Measurements from ENCODE around the gene CHST3. TPM values are rescaled to one million over a fixed set of nuclear protein-coding genes. Genes with fewer than 3 reads are reported as not detected.

The CHST3 gene
- total RNA-seq, 1 donor from 2014 or later = not detected

GRCh38 chr10:72061491-72061890, 97.3 kb downstream of the CHST3 start:
- intact Hi-C loops (cut with micrococcal nuclease) = no loop called here
- no peak for DNase-seq
- TF ChIP-seq CTCF (IDR thresholded peaks at IDR 0.05) = no peak
- no peaks in the 10 kb centered on the region for H3K27me3 Mint-ChIP-seq
- CTCF ChIA-PET = interaction anchor here (0.7 to 4.9 kb wide), 2 partner anchors 11 to 13 kb away, joined by 3 to 42 read pairs; no protein-coding TSS in a partner anchor
- H3K9me3 Mint-ChIP-seq = no peaks in the 10 kb centered on the region
- H3K4me3 Mint-ChIP-seq = no peak overlapping the region
- H3K27ac Mint-ChIP-seq = peak overlapping the region; percentile 35
- H3K36me3 Mint-ChIP-seq (ENCODE audit: low read depth) = peaks cover 34% of the 10 kb centered on the region
- no peak for ATAC-seq (ENCODE audit: low read depth)
- POLR2A ChIA-PET = interaction anchor here (1.0 kb wide), 1 partner anchor 13 kb away, joined by 3 read pairs; no protein-coding TSS in a partner anchor
- peaks cover 17% of the 10 kb centered on the region for H3K4me1 Mint-ChIP-seq

- CTCF ChIA-PET = interaction anchor here (4.9 kb wide), 1 partner anchor 13 kb away, joined by 42 read pairs; no protein-coding TSS in a partner anchor
- Mint-ChIP-seq H3K27me3 (no peaks in the 10 kb centered on the region), H3K36me3 (ENCODE audit: low read depth) (peaks cover 38% of the 10 kb centered on the region), H3K4me1 (peaks cover 17% of the 10 kb centered on the region), H3K27ac (peak overlapping the region; percentile 53), H3K9me3 (no peaks in the 10 kb centered on the region), H3K4me3 (no peak overlapping the region)
- TF ChIP-seq CTCF (IDR thresholded peaks at IDR 0.05) = no peak
- DNase-seq = no peak
- ATAC-seq (ENCODE audit: low read depth) = no peak
- POLR2A ChIA-PET = interaction anchor here (1.0 kb wide), 1 partner anchor 13 kb away, joined by 3 read pairs; no protein-coding TSS in a partner anchor
- intact Hi-C loops (cut with micrococcal nuclease) = no loop called here
Measured at GRCh38 chr10:72061930-72062329, 97.7 kb downstream of the CHST3 start.

- no peaks in the 10 kb centered on the region for H3K9me3 Mint-ChIP-seq
- H3K4me1 Mint-ChIP-seq = peaks cover 17% of the 10 kb centered on the region
- ChIA-PET POLR2A (interaction anchor here (1.0 kb wide), 1 partner anchor 14 kb away, joined by 3 read pairs; no protein-coding TSS in a partner anchor), CTCF (interaction anchor here (4.9 kb wide), 1 partner anchor 14 kb away, joined by 42 read pairs; no protein-coding TSS in a partner anchor)
- H3K4me3 Mint-ChIP-seq = no peak overlapping the region
- DNase-seq (no peak), ATAC-seq (ENCODE audit: low read depth) (no peak)
- TF ChIP-seq CTCF (IDR thresholded peaks at IDR 0.05) = no peak
- no peaks in the 10 kb centered on the region for H3K27me3 Mint-ChIP-seq
- no peak overlapping the region for H3K27ac Mint-ChIP-seq
- intact Hi-C loops (cut with micrococcal nuclease) = no loop called here
- peaks cover 43% of the 10 kb centered on the region for H3K36me3 Mint-ChIP-seq (ENCODE audit: low read depth)
Measured at GRCh38 chr10:72062382-72062781, 98.2 kb downstream of the CHST3 start.

Other genes starting within 250 kb of the CHST3 start
- not detected in 2 replicates for gene C10orf105, start 244.6 kb upstream of the CHST3 start, total RNA-seq
- gene VSIR, start 190.9 kb upstream of the CHST3 start, total RNA-seq = 20.9 and 21.4 TPM in 2 replicates
- gene PSAP, start 113.1 kb upstream of the CHST3 start, total RNA-seq = 207 and 210 TPM in 2 replicates
- gene SPOCK2, start 124.2 kb downstream of the CHST3 start, total RNA-seq = 24.2 and 27.8 TPM in 2 replicates